Articular chondrocyte of knee joint (primary cell): ENCODE results near the gene TMEM220. TPM values are rescaled to one million over a fixed set of nuclear protein-coding genes. Genes with fewer than 3 reads are reported as not detected.

Source experiments
- total RNA-seq: library from RNA; depleted of rRNA; stranded (reverse); fragments of >200 nt; gene quantifications from 2 replicates; pipeline ENCODE4 v1.2.3, GENCODE V29; 2012

Gene TMEM220
- total RNA-seq, result 3.6 and 6.8 TPM in 2 replicates

DNA sequence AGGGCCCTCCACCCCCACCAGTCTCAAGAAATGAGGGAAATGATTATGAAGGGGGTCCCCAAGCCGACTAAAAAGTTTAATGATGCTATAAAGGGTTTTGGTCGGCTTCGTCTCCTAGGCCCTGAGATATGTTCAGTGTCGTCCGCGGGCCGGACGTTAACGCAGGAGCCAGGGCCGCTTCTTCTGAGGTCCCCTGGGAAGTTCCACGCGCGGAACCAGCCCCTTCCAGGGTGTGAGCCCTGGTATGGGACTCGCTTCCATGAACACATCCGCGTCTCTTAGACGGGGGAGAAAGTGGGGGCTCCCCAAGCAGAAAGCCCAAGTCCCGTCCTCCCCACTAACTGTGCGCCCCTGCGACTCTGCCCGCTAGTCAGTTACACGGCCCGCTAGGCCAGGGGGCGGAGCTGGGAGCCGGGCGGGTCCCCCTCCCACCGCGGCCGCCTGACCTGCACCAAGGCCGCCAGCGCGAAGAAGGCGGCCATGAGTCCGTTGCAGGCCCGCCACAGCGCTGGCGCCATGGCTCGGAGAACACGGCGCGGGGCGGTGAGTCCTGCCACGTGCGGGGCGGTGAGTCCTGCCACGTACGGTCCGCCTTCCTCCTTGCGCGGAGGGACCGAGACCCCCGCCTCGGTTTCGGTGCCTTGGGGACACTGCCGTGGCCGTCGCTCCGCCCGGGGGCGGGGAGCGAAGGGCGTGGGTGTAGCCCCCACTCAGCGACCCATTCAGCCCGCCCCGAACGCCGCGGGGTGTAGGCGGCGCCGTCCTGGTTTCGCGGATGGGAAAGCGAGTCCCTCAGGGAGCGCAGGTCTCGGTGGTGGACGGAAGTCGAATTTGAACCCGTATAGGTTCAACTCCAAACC is at the start of gene TMEM220:
TSS of gene TMEM220 (minus strand) at position 690 of the 860 bp plus-strand sequence. CDS start at position 518, 172 bp downstream.

DNA sequence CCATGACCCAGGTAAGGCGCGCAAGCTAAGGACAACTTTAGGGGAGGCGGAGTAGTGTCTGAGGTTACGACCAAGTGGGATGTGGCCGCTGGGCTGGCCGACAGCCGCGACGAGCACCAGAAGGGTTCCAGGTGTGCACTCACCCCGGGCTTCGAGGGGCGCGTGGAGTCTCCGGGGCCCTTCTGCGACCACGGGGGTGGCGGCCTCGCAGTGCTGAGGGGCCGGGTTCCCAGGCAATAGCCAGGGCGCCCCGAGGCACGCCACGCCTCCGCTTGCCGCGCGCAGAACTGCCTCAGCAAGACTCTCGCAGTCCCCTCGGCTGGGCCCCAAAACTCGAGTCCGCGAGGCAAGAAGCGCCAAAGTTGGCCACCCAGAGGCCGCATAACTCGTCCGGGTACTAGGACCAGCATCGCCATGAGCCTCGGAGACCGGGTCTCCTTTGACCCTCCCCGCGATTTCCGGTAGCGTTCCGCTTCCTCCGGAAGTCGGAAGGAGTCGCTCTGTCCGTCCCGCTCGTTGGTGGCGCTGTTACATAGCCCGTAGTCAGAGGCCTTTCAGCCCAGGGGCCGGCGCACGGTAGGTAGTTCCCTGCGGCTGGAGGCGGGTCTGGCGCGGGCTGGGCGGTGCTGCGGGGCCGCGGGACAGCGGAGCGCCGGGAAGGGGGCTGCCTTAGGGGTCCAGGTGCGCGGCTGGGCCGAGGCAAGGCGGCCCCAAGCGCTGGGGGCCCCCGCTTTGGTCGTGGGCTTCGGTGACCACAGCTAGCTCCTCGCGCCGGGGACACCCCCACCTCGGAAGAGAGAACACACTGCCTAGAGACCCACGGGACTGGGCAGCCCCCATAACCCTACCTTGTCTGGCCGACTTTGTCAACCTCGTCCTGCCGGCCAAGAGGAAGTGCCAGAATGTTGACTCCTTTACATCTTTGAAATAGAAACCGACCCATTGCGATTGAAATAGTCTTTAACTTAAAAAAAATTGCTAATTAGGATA is 32.4 kb downstream of the TMEM220 start, which contains the start of the genes ADPRM and SCO1:
TSS of gene ADPRM (plus strand) at position 503 of the 990 bp plus-strand sequence. CDS start 7,333 bp downstream, outside the sequence.
TSS of gene SCO1 (minus strand) at position 442 of the 990 bp plus-strand sequence. CDS start at position 416, 26 bp downstream.

Other genes with a start within 250 kb of the TMEM220 start
- not detected in 2 replicates for gene MYH1, start 211.5 kb downstream of the TMEM220 start, total RNA-seq
- gene MYH2, start 180.4 kb downstream of the TMEM220 start, total RNA-seq, result not detected in 2 replicates
- 0.86 and 1.4 TPM in 2 replicates for gene MYH3, start 72.7 kb downstream of the TMEM220 start, total RNA-seq
- 22.3 and 23.9 TPM in 2 replicates for gene SCO1, start 32.5 kb downstream of the TMEM220 start, total RNA-seq
- gene ADPRM, start 32.4 kb downstream of the TMEM220 start, total RNA-seq, result 14.3 and 17.1 TPM in 2 replicates
- gene TMEM238L, start 74.1 kb upstream of the TMEM220 start, total RNA-seq, result not detected in 2 replicates
- gene PIRT, start 108.1 kb upstream of the TMEM220 start, total RNA-seq, result not detected in 2 replicates